Measurements from ENCODE around the gene ZBTB4. TPM values are rescaled to one million over a fixed set of nuclear protein-coding genes. Genes with fewer than 3 reads are reported as not detected.

Gene ZBTB4
- total RNA-seq, 1 donor, result 36.2 TPM

DNA sequence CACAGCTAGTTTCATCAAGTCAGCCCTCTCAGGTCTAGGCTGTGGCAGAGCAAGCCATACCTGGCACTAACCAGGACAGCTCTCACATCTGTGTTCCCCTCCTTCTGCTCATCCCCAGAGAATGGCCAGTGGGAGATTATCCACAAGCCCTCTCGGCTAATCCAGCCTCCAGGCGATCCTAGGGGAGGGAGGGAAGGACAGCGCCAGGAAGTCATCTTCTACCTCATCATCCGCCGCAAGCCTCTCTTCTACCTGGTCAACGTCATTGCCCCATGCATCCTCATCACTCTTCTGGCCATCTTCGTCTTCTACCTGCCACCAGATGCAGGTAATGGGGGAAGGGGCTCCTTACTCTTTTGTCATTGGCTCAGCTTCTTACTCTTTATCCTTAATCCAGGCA lies 31.0 kb downstream of the ZBTB4 start:
- Histone ChIP-seq H3K4me1 (ENCODE audit: insufficient read depth, low read length) (peaks cover 14% of the 10 kb centered on the region), H4K20me1 (ENCODE audit: insufficient read depth, low read length) (no peaks in the 10 kb centered on the region), H3K4me2 (ENCODE audit: insufficient read depth, low read length) (no peak overlapping the region), H3K27me3 (ENCODE audit: insufficient read depth, low read length) (peaks cover 29% of the 10 kb centered on the region), H3K36me3 (ENCODE audit: insufficient read depth, low read length) (no peaks in the 10 kb centered on the region), H3K4me3 (ENCODE audit: insufficient read depth, low read length) (no peak overlapping the region), H3K79me2 (ENCODE audit: insufficient read depth, low read length) (no peaks in the 10 kb centered on the region), H2AFZ (ENCODE audit: low read length) (no peak overlapping the region), H3K9me3 (ENCODE audit: low read depth, low read length) (no peaks in the 10 kb centered on the region), H3K27ac (ENCODE audit: low read depth, low read length) (no peak overlapping the region)
- peak; percentile 67 for DNase-seq (ENCODE audit: insufficient read length, low spot score, missing footprints)
- TF ChIP-seq, protein P1, sequence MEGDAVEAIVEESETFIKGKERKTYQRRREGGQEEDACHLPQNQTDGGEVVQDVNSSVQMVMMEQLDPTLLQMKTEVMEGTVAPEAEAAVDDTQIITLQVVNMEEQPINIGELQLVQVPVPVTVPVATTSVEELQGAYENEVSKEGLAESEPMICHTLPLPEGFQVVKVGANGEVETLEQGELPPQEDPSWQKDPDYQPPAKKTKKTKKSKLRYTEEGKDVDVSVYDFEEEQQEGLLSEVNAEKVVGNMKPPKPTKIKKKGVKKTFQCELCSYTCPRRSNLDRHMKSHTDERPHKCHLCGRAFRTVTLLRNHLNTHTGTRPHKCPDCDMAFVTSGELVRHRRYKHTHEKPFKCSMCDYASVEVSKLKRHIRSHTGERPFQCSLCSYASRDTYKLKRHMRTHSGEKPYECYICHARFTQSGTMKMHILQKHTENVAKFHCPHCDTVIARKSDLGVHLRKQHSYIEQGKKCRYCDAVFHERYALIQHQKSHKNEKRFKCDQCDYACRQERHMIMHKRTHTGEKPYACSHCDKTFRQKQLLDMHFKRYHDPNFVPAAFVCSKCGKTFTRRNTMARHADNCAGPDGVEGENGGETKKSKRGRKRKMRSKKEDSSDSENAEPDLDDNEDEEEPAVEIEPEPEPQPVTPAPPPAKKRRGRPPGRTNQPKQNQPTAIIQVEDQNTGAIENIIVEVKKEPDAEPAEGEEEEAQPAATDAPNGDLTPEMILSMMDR (IDR thresholded peaks at IDR 0.05; ENCODE audit: extremely low read depth, low read depth, low read length), result no peak

DNA sequence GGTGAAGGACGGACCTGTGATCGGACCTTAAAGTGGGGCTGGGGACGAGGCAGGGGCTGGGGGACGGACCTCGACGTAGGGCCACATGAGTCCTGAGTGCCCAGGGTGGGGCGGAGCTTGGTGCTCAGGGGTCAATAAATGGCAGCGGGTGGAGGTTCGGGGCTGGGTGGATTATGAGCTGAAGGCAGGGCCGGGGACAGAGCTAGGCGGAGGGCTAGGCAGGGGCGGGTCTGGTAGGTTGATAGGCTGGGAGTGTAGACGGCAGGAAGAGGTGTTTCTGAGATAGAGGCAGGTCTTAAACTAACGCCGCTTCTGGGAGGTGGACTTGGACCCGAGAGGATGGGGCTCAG lies 33.8 kb downstream of the ZBTB4 start:
- Histone ChIP-seq H2AFZ (ENCODE audit: low read length) (peak overlapping the region; percentile 68), H3K4me3 (ENCODE audit: insufficient read depth, low read length) (peak overlapping the region; percentile 64)

DNA sequence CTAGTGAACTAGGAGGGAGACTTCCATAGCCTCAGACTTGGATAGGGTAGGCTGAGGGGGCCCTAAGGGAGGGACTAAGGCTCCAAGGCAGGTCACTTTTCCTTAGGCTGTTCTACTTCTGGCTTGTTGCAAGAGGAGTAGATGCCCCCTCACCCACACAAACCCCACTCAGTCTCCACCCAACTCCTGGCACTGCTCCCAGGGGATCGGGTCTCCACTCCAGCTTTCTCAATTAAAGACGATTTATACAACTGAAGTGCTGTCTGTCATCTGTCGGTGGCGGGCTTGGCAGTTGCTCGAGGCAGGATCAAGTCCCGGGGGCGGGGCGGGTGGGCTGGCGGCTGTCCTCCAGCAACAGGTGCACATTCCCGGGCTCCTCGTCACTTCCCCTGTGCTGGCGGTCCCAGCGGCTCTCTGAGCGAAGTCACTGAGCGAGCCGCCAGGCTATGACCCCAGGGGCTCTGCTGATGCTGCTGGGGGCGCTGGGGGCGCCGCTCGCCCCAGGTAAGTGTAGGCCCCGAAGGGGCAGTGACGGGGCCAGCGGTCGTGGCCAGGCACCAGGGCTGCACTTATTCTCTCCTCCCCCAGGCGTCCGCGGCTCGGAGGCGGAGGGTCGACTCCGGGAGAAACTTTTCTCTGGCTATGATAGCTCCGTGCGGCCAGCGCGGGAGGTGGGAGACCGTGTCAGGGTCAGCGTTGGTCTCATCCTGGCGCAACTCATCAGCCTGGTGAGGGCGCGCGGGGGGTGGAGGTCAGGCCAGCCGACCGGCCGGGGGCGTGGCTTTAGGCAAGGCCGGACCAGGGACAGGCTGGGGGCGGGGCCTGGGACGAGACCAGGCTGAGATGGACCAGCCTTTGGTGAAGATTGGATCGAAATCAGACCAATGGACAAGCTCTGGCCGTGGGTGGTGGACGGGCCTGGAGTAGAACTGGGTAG lies 34.5 kb downstream of the ZBTB4 start, which contains the start of gene CHRNB1:
TSS of gene CHRNB1 (plus strand) at position 380 of the 937 bp plus-strand sequence. CDS start at position 447, 67 bp downstream.
- Histone ChIP-seq H2AFZ (ENCODE audit: low read length) (peak within 1 kb of the TSS; percentile 68), H3K4me1 (ENCODE audit: insufficient read depth, low read length) (peaks cover 20% of the 10 kb centered on the region), H3K36me3 (ENCODE audit: insufficient read depth, low read length) (no peaks in the 10 kb centered on the region), H3K27ac (ENCODE audit: low read depth, low read length) (no peak within 1 kb of the TSS), H4K20me1 (ENCODE audit: insufficient read depth, low read length) (no peaks in the 10 kb centered on the region), H3K4me3 (ENCODE audit: insufficient read depth, low read length) (peak within 1 kb of the TSS; percentile 64), H3K4me2 (ENCODE audit: insufficient read depth, low read length) (peak within 1 kb of the TSS; percentile 77), H3K9me3 (ENCODE audit: low read depth, low read length) (no peaks in the 10 kb centered on the region), H3K79me2 (ENCODE audit: insufficient read depth, low read length) (no peaks in the 10 kb centered on the region), H3K27me3 (ENCODE audit: insufficient read depth, low read length) (peaks cover 39% of the 10 kb centered on the region)
- TF ChIP-seq, protein P1 (IDR thresholded peaks at IDR 0.05; ENCODE audit: extremely low read depth, low read depth, low read length), result no peak
- peak; percentile 96 for DNase-seq (ENCODE audit: insufficient read length, low spot score, missing footprints)

More for the DNA sequence above, 33.8 kb downstream of the ZBTB4 start:
- no peaks in the 10 kb centered on the region for H3K9me3 ChIP-seq (ENCODE audit: low read depth, low read length)
- H3K27ac ChIP-seq (ENCODE audit: low read depth, low read length), result no peak overlapping the region
- H3K27me3 ChIP-seq (ENCODE audit: insufficient read depth, low read length), result peaks cover 33% of the 10 kb centered on the region
- no peak for DNase-seq (ENCODE audit: insufficient read length, low spot score, missing footprints)
- no peaks in the 10 kb centered on the region for H4K20me1 ChIP-seq (ENCODE audit: insufficient read depth, low read length)
- peak overlapping the region; percentile 77 for H3K4me2 ChIP-seq (ENCODE audit: insufficient read depth, low read length)
- no peaks in the 10 kb centered on the region for H3K79me2 ChIP-seq (ENCODE audit: insufficient read depth, low read length)
- TF ChIP-seq, protein P1 (IDR thresholded peaks at IDR 0.05; ENCODE audit: extremely low read depth, low read depth, low read length), result no peak
- no peaks in the 10 kb centered on the region for H3K36me3 ChIP-seq (ENCODE audit: insufficient read depth, low read length)
- peaks cover 17% of the 10 kb centered on the region for H3K4me1 ChIP-seq (ENCODE audit: insufficient read depth, low read length)
